ENCODE data around the gene STRN. TPM values are rescaled to one million over a fixed set of nuclear protein-coding genes. Genes with fewer than 3 reads are reported as not detected.

STRN gene
- total RNA-seq, 1 experiment from 2014 or later, result 37.6 TPM

GRCh38 chr2:36859366-36859792, 107.0 kb downstream of the STRN start:
- H3K4me1 ChIP-seq (replicated peaks; ENCODE audit: insufficient read depth), result no peaks in the 10 kb centered on the region
- H3K27ac ChIP-seq, result no peak overlapping the region
- no peaks in the 10 kb centered on the region for H3K27me3 ChIP-seq (ENCODE audit: insufficient read depth, low read depth)
- H3K79me2 ChIP-seq (ENCODE audit: low read depth), result no peaks in the 10 kb centered on the region
- intact Hi-C loops (cut with micrococcal nuclease; ENCODE audit: unreplicated experiment), result no loop called here
- no peak overlapping the region for H3K4me2 ChIP-seq
- H3K9me3 ChIP-seq (ENCODE audit: insufficient read depth, low read depth), result no peaks in the 10 kb centered on the region
- no peaks in the 10 kb centered on the region for H3K9me2 ChIP-seq (ENCODE audit: insufficient read depth)
- no TSS peak for BruUV-seq (replicated peaks)
- H3K4me3 ChIP-seq, result no peak overlapping the region
- no peaks in the 10 kb centered on the region for H4K20me1 ChIP-seq (ENCODE audit: insufficient read depth)
- ChIA-PET CTCF (no interaction called here), POLR2A (ENCODE audit: unreplicated experiment) (no interaction called here)
- no peak overlapping the region for H2AFZ ChIP-seq
- TF ChIP-seq EZH2 (IDR thresholded peaks at IDR 0.05; ENCODE audit: low read depth), result no peak
- TF ChIP-seq, protein P1, sequence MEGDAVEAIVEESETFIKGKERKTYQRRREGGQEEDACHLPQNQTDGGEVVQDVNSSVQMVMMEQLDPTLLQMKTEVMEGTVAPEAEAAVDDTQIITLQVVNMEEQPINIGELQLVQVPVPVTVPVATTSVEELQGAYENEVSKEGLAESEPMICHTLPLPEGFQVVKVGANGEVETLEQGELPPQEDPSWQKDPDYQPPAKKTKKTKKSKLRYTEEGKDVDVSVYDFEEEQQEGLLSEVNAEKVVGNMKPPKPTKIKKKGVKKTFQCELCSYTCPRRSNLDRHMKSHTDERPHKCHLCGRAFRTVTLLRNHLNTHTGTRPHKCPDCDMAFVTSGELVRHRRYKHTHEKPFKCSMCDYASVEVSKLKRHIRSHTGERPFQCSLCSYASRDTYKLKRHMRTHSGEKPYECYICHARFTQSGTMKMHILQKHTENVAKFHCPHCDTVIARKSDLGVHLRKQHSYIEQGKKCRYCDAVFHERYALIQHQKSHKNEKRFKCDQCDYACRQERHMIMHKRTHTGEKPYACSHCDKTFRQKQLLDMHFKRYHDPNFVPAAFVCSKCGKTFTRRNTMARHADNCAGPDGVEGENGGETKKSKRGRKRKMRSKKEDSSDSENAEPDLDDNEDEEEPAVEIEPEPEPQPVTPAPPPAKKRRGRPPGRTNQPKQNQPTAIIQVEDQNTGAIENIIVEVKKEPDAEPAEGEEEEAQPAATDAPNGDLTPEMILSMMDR (conservative IDR thresholded peaks at IDR 0.05), result no peak
- H3F3A ChIP-seq (ENCODE audit: insufficient read depth, low read depth), result no peaks in the 10 kb centered on the region
- H3K36me3 ChIP-seq (ENCODE audit: low read depth), result no peaks in the 10 kb centered on the region; the same call in 1 of the 2 replicates
- DNase-seq, result no peak

DNA sequence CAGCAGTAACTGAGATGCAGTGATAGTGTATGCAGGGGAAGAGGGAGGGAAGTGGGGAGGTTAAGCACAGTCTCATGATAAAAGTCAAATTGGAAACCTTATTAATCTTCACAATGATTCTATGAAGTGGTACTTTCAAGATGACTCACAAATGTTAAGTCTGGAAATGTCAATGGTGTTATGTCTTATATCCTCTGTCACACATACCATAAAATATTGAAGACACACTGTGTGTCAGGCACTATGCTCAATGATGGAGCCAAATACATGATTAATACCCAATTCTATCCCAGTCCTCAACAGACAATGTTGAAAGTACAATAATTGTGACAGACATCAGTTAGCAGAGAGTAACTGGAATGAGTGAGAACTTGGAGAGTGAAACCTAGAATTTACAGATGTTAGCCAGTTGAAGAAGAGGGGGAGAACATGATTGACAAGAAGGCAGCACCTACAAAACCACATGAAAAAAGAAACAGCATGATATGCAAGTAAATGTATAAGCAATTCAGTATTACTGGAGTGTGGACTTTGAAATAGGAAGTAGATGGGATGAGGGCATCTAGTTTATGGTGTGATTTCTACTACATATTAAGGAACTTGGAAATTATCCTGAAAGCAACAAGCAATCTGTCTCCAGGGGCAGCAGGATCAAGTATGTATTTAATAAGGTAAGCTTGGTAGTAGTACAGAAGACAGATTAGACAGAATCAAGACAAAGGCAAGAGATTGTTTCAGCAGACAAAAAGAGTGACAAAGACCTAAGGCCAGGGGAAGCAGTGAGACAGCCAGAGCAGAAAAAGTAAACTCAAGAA, 107.6 kb downstream of the STRN start:
- Histone ChIP-seq H3K9me3 (ENCODE audit: insufficient read depth, low read depth) (no peaks in the 10 kb centered on the region), H4K20me1 (ENCODE audit: insufficient read depth) (no peaks in the 10 kb centered on the region), H3K36me3 (ENCODE audit: low read depth) (no peaks in the 10 kb centered on the region; the same call in 1 of the 2 replicates), H3K4me2 (no peak overlapping the region), H2AFZ (no peak overlapping the region), H3F3A (ENCODE audit: insufficient read depth, low read depth) (no peaks in the 10 kb centered on the region), H3K4me1 (replicated peaks; ENCODE audit: insufficient read depth) (no peaks in the 10 kb centered on the region), H3K27ac (no peak overlapping the region), H3K27me3 (ENCODE audit: insufficient read depth, low read depth) (no peaks in the 10 kb centered on the region), H3K79me2 (ENCODE audit: low read depth) (no peaks in the 10 kb centered on the region), H3K4me3 (no peak overlapping the region), H3K9me2 (ENCODE audit: insufficient read depth) (no peaks in the 10 kb centered on the region)
- ChIA-PET CTCF (no interaction called here), POLR2A (ENCODE audit: unreplicated experiment) (no interaction called here)
- intact Hi-C loops (cut with micrococcal nuclease; ENCODE audit: unreplicated experiment), result no loop called here
- no peak for DNase-seq
- BruUV-seq (replicated peaks), result no TSS peak
- TF ChIP-seq, protein P1 (conservative IDR thresholded peaks at IDR 0.05), result no peak
- TF ChIP-seq EZH2 (IDR thresholded peaks at IDR 0.05; ENCODE audit: low read depth), result no peak

GRCh38 chr2:36857713-36858112, 108.6 kb downstream of the STRN start:
- DNase-seq, result no peak
- ChIA-PET CTCF (no interaction called here), POLR2A (ENCODE audit: unreplicated experiment) (no interaction called here)
- Histone ChIP-seq H3K27me3 (ENCODE audit: insufficient read depth, low read depth) (no peaks in the 10 kb centered on the region), H3K27ac (no peak overlapping the region), H4K20me1 (ENCODE audit: insufficient read depth) (no peaks in the 10 kb centered on the region), H3K4me1 (replicated peaks; ENCODE audit: insufficient read depth) (no peaks in the 10 kb centered on the region), H3K4me2 (no peak overlapping the region), H3K79me2 (ENCODE audit: low read depth) (no peaks in the 10 kb centered on the region), H3F3A (ENCODE audit: insufficient read depth, low read depth) (no peaks in the 10 kb centered on the region), H3K36me3 (ENCODE audit: low read depth) (no peaks in the 10 kb centered on the region), H3K9me2 (ENCODE audit: insufficient read depth) (no peaks in the 10 kb centered on the region), H3K4me3 (no peak overlapping the region), H3K9me3 (ENCODE audit: insufficient read depth, low read depth) (no peaks in the 10 kb centered on the region), H2AFZ (no peak overlapping the region)
- no TSS peak for BruUV-seq (replicated peaks)
- intact Hi-C loops (cut with micrococcal nuclease; ENCODE audit: unreplicated experiment), result no loop called here
- TF ChIP-seq EZH2 (IDR thresholded peaks at IDR 0.05; ENCODE audit: low read depth), result no peak
- TF ChIP-seq, protein P1 (conservative IDR thresholded peaks at IDR 0.05), result no peak
